ENCODE data around the gene RASAL1.

- TF ChIP-seq, protein P1, sequence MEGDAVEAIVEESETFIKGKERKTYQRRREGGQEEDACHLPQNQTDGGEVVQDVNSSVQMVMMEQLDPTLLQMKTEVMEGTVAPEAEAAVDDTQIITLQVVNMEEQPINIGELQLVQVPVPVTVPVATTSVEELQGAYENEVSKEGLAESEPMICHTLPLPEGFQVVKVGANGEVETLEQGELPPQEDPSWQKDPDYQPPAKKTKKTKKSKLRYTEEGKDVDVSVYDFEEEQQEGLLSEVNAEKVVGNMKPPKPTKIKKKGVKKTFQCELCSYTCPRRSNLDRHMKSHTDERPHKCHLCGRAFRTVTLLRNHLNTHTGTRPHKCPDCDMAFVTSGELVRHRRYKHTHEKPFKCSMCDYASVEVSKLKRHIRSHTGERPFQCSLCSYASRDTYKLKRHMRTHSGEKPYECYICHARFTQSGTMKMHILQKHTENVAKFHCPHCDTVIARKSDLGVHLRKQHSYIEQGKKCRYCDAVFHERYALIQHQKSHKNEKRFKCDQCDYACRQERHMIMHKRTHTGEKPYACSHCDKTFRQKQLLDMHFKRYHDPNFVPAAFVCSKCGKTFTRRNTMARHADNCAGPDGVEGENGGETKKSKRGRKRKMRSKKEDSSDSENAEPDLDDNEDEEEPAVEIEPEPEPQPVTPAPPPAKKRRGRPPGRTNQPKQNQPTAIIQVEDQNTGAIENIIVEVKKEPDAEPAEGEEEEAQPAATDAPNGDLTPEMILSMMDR (IDR thresholded peaks at IDR 0.05), result peak; percentile 29 to 68 (median 46)
- peak; percentile 18 to 44 for TF ChIP-seq POLR2AphosphoS5 (IDR thresholded peaks at IDR 0.05; ENCODE audit: insufficient read depth in 1 of 2, low read depth in 1 of 2)
- TF ChIP-seq POLR2A (IDR thresholded peaks at IDR 0.05), result no peak
These were observed 37.0 kb downstream of the RASAL1 start for GRCh38 chr12:113098441-113099028.
